K562 (cell line): ENCODE measurements around the gene RELCH. TPM values are rescaled to one million over a fixed set of nuclear protein-coding genes. Genes with fewer than 3 reads are reported as not detected.

Experiments used
- ATAC-seq: fragments of 200-7000 bp; cut with Tn5 transposase; 3 replicates; pipeline ENCODE4 v1.9.1; 2020; ENCODE audit warnings: moderate library complexity
- BruUV-seq: library from RNA; stranded (reverse); fragments of 400-500 nt; replicated peaks from 2 replicates; lab custom pipeline; 2021; lab: Mats Ljungman, UMichigan
- CTCF ChIA-PET: fragments of 300-600 bp; formaldehyde crosslinking; extraction: SDS; loops from one replicate; lab custom pipeline; 2021; ENCODE audit warnings: low intra/inter-chr PET ratio; lab: Yijun Ruan, JAX
- POLR2A ChIA-PET: fragments of 300-600, 350-650 bp; sonication (Branson Sonifier 250); formaldehyde crosslinking; extraction: SDS; loops from one replicate; lab custom pipeline; 2021; ENCODE audit warnings: antibody characterized with exemption, inconsistent platforms; lab: Yijun Ruan, JAX
- DNase-seq, 4 experiments: peaks; one replicate each; pipeline versions ENCODE4 v3.0.0 to v3.0.0-alpha.2; 2011 to 2018; ENCODE audit warnings: low spot score in 3 of 4, mixed read lengths in 3 of 4; ENCODE audit errors: extremely low read depth in 1 of 4
- FAIRE-seq: peaks from 2 replicates; lab custom pipeline; 2011; peaks lifted over from hg19 to GRCh38; lab: Jason Lieb, UNC
- H2AFZ ChIP-seq: 2 replicates; pipeline ENCODE4 v1.6.0; 2011; ENCODE audit warnings: low read depth, low read length, control low read depth, inconsistent platforms
- H3K27ac ChIP-seq: fragments of 200-600 bp; 3 replicates; pipeline ENCODE4 v1.8.0; 2011; ENCODE audit warnings: low read depth, mild to moderate bottlenecking, control low read depth, inconsistent platforms, low read length, moderate library complexity, mixed read lengths; ENCODE audit errors: extremely low read depth
- H3K27me3 ChIP-seq, 2 experiments: fragments of 300-600 bp in 1 of 2; 2 replicates in 1 of 2; 3 replicates in 1 of 2; pipeline versions ENCODE4 v1.6.0 to v1.8.0; 2011; ENCODE audit warnings: inconsistent platforms in 2 of 2, low read length in 2 of 2, mild to moderate bottlenecking in 1 of 2, mixed read lengths in 1 of 2, moderate library complexity in 1 of 2; ENCODE audit not compliant: control insufficient read depth in 2 of 2, insufficient read depth in 2 of 2
- H3K36me3 ChIP-seq: fragments of 300-600 bp; 3 replicates; pipeline ENCODE4 v1.8.0; 2011; ENCODE audit warnings: mild to moderate bottlenecking, low read length, inconsistent platforms; ENCODE audit not compliant: control insufficient read depth, insufficient read depth
- H3K4me1 ChIP-seq, 2 experiments: fragments of 200-600 bp in 1 of 2; replicated peaks in 1 of 2; 2 replicates in 1 of 2; 3 replicates in 1 of 2; pipeline versions ENCODE4 v1.5.1 to v1.8.0; 2011; ENCODE audit warnings: inconsistent platforms in 2 of 2, low read length in 2 of 2, mild to moderate bottlenecking in 1 of 2, mixed read lengths in 1 of 2, moderate library complexity in 1 of 2; ENCODE audit not compliant: control insufficient read depth in 2 of 2, insufficient read depth in 2 of 2
- H3K4me2 ChIP-seq: 2 replicates; pipeline ENCODE4 v1.6.1; 2011; ENCODE audit warnings: low read length, control low read depth, inconsistent platforms, mixed read lengths; ENCODE audit not compliant: insufficient read depth
- H3K4me3 ChIP-seq: fragments of 200-600 bp; sonication (generic), shearing (Covaris generic); 2 replicates; pipeline ENCODE4 v1.5.1; 2016; ENCODE audit warnings: control low read depth, inconsistent platforms
- H3K79me2 ChIP-seq: fragments of 200-600 bp; 3 replicates; pipeline ENCODE4 v1.8.0; 2011; ENCODE audit warnings: low read length, inconsistent platforms; ENCODE audit not compliant: control insufficient read depth, insufficient read depth
- H3K9ac ChIP-seq, 2 experiments: 2 replicates each; pipeline versions ENCODE4 v1.6.0 to v1.6.1; 2011; ENCODE audit warnings: low read depth in 2 of 2, low read length in 2 of 2, control low read depth in 1 of 2, inconsistent platforms in 1 of 2, mild to moderate bottlenecking in 1 of 2, mixed read lengths in 1 of 2; ENCODE audit not compliant: insufficient read depth in 1 of 2
- H3K9me1 ChIP-seq: one replicate; pipeline ENCODE4 v1.6.0; 2011; ENCODE audit warnings: inconsistent platforms, mild to moderate bottlenecking, low read length, moderate library complexity; ENCODE audit not compliant: control insufficient read depth, insufficient read depth
- H3K9me3 ChIP-seq: replicated peaks from 2 replicates; pipeline ENCODE4 v1.5.1; 2011; ENCODE audit warnings: low read depth, low read length, inconsistent platforms; ENCODE audit not compliant: control insufficient read depth, insufficient read depth
- H4K20me1 ChIP-seq: replicated peaks from 2 replicates; pipeline ENCODE4 v1.6.1; 2011; ENCODE audit warnings: low read length, inconsistent platforms, mixed read lengths; ENCODE audit not compliant: control insufficient read depth, insufficient read depth
- KLF1 ChIP-seq: fragments of 450-650 bp; IDR thresholded peaks from 2 replicates; pipeline ENCODE4 v1.6.1; 2016; ENCODE audit warnings: missing genetic modification characterization, missing compliant biosample characterization
- ZBTB40 ChIP-seq, 2 experiments: fragments of 450-650 bp in 1 of 2; sonication (generic) in 1 of 2; formaldehyde crosslinking in 1 of 2; IDR thresholded peaks; 2 replicates each; pipeline versions ENCODE4 v1.7.1 to v1.9.0; 2016 to 2022; ENCODE audit warnings: inconsistent platforms in 1 of 2, mild to moderate bottlenecking in 1 of 2, missing genetic modification reagents in 1 of 2
- WGBS: fragments of 100-300 bp; shearing (Covaris generic); methylation state at CpG from one replicate; pipeline ENCODE4 v1.1.6; 2016; ENCODE audit warnings: low coverage, mixed read lengths; ENCODE audit not compliant: insufficient coverage; ENCODE audit errors: missing lambda C conversion rate; 5-methylcytosine and 5-hydroxymethylcytosine counted together
- in situ Hi-C: fragments of 300-500 bp; cut with MboI; formaldehyde crosslinking; loops from 4 replicates; pipeline ENCODE4 v1.15.0; 2018; ENCODE audit warnings: inconsistent platforms, mixed read lengths
- intact Hi-C: fragments of 100-400 bp; cut with micrococcal nuclease; formaldehyde crosslinking; loops from 2 replicates; pipeline ENCODE4 v1.14.2; 2022
- polyA plus RNA-seq, 8 experiments: library from polyadenylated mRNA; depleted of rRNA in 4 of 8; stranded (reverse) in 5 of 8; unstranded in 3 of 8; fragments of >200 nt; fragmentation: Nextera tagmentation in 2 of 8; fragmentation: Illumina TruSeq in 1 of 8; extraction: Ambion mirVana in 2 of 8; extraction: Trizol in 1 of 8; gene quantifications; 2 replicates each; pipeline versions ENCODE4 v1.2.1 to v1.2.3, GENCODE V29; 2011 to 2014; ENCODE audit warnings: inconsistent platforms in 1 of 8, missing spikeins in 1 of 8
- total RNA-seq, 7 experiments: library from RNA; depleted of rRNA in 6 of 7; stranded (reverse); fragments of >200 nt in 6 of 7; fragmentation: Illumina TruSeq in 2 of 7; extraction: Trizol in 2 of 7; gene quantifications; 2 replicates each; pipeline versions ENCODE4 v1.2.1 to v1.2.3, GENCODE V29; 2011 to 2021; ENCODE audit warnings: low replicate concordance in 1 of 7

The RELCH gene
- total and polyA plus RNA-seq, 9 of the 15 experiments (the other 6 are each of a cell fraction or from before 2014, with no cell fraction given), result 1.4 to 13.6 (median 7.6) TPM

GRCh38 chr18:62165583-62165982 lies 21.5 kb upstream of the RELCH start:
- no peak overlapping the region for H3K27ac ChIP-seq
- no peak overlapping the region for H3K9ac ChIP-seq
- BruUV-seq, result no TSS peak
- POLR2A ChIA-PET, result no interaction called here
- no peaks in the 10 kb centered on the region; the same call in none of the 2 replicates for H3K9me3 ChIP-seq
- no peak overlapping the region for H2AFZ ChIP-seq
- no peaks in the 10 kb centered on the region; a peak in 1 of 5 replicates for H3K4me1 ChIP-seq
- CTCF ChIA-PET, result no interaction called here
- H3K4me2 ChIP-seq, result no peak overlapping the region
- in situ Hi-C loops (no loop called here), intact Hi-C loops (no loop called here)
- H4K20me1 ChIP-seq, result no peaks in the 10 kb centered on the region
- TF ChIP-seq ZBTB40 (IDR thresholded peaks at IDR 0.05) (peak; percentile 56; the same call in 1 of the 2 replicates), ZBTB40 (CRISPR knock-in tag; IDR thresholded peaks at IDR 0.05) (no peak), KLF1 (no peak)
- ATAC-seq, result no peak; the same call in 2 of the 3 replicates
- no peaks in the 10 kb centered on the region for H3K9me1 ChIP-seq
- no peak for FAIRE-seq
- H3K27me3 ChIP-seq, result no peaks in the 10 kb centered on the region
- H3K36me3 ChIP-seq, result peaks cover 3% of the 10 kb centered on the region; the same call in 1 of the 3 replicates
- no peak overlapping the region for H3K4me3 ChIP-seq
- no peaks in the 10 kb centered on the region; the same call in 1 of the 3 replicates for H3K79me2 ChIP-seq
- no peak for DNase-seq
- WGBS, result 45% methylated on average over 3 of the region's 3 CpGs
